DMS153 (cell line): ENCODE results near the gene MAPK7.

Experiments used
- DNase-seq: peaks from one replicate; lab custom pipeline; 2025; lab: John Stamatoyannopoulos, UW

The MAPK7 gene

GRCh38 chr17:19363460-19364035 lies 14.8 kb upstream of the MAPK7 start:
- DNase-seq = no peak

GRCh38 chr17:19364699-19365498 lies 13.4 kb upstream of the MAPK7 start:
- DNase-seq = no peak

GRCh38 chr17:19365499-19365817 lies 12.8 kb upstream of the MAPK7 start:
- no peak for DNase-seq

GRCh38 chr17:19365833-19366636 lies 12.3 kb upstream of the MAPK7 start:
- DNase-seq = no peak

- no peak for DNase-seq
Observed at GRCh38 chr17:19366637-19366972, 11.7 kb upstream of the MAPK7 start.

- no peak for DNase-seq
Observed at GRCh38 chr17:19368229-19368628, 10.1 kb upstream of the MAPK7 start.

GRCh38 chr17:19369107-19369778 lies 9.1 kb upstream of the MAPK7 start:
- DNase-seq = no peak

- no peak for DNase-seq
Observed at GRCh38 chr17:19369846-19370492, 8.3 kb upstream of the MAPK7 start.

- peak; percentile 33 for DNase-seq
Observed at GRCh38 chr17:19370493-19370960, 7.8 kb upstream of the MAPK7 start.

- no peak for DNase-seq
Observed at GRCh38 chr17:19371259-19372010, 6.9 kb upstream of the MAPK7 start.

GRCh38 chr17:19372011-19372370 lies 6.3 kb upstream of the MAPK7 start:
- DNase-seq = no peak

- DNase-seq = no peak
Observed at GRCh38 chr17:19372439-19372838, 5.9 kb upstream of the MAPK7 start.

- DNase-seq = no peak
Observed at GRCh38 chr17:19372866-19373504, 5.3 kb upstream of the MAPK7 start.

- no peak for DNase-seq
Observed at GRCh38 chr17:19374136-19374535, 4.2 kb upstream of the MAPK7 start.

- DNase-seq = no peak
Observed at GRCh38 chr17:19375732-19376131, 2.6 kb upstream of the MAPK7 start.

GRCh38 chr17:19376811-19377210 lies 1.5 kb upstream of the MAPK7 start:
- no peak for DNase-seq

- DNase-seq = peak; percentile 93
Observed at GRCh38 chr17:19377602-19378415, 489 bp upstream of the MAPK7 start.

GRCh38 chr17:19379361-19380065 lies 1.2 kb downstream of the MAPK7 start:
- DNase-seq = no peak
